IMR-90 (cell line): Measurements from ENCODE around the gene PARVB.

Experiments used
- CEBPB ChIP-seq: IDR thresholded peaks from 2 replicates; pipeline ENCODE4 v1.6.1; 2012; ENCODE audit warnings: low read depth, low read length, improper control_type of control experiment
- CHD1 ChIP-seq: IDR thresholded peaks from 2 replicates; pipeline ENCODE4 v1.6.1; 2012; ENCODE audit warnings: low read depth, low read length, improper control_type of control experiment
- FOS ChIP-seq: fragments of 150-350 bp; IDR thresholded peaks from 2 replicates; pipeline ENCODE4 v1.6.1; 2016; ENCODE audit warnings: low read depth, low read length
- MAFK ChIP-seq: IDR thresholded peaks from 2 replicates; pipeline ENCODE4 v1.6.1; 2012; ENCODE audit warnings: low read depth, low read length, improper control_type of control experiment
- MAZ ChIP-seq: IDR thresholded peaks from 2 replicates; pipeline ENCODE4 v1.6.1; 2012; ENCODE audit warnings: low read depth, mild to moderate bottlenecking, low read length, improper control_type of control experiment, moderate library complexity, borderline replicate concordance
- MXI1 ChIP-seq: IDR thresholded peaks from 2 replicates; pipeline ENCODE4 v1.6.1; 2012; ENCODE audit warnings: low read depth, mild to moderate bottlenecking, low read length, moderate library complexity, borderline replicate concordance
- NFE2L2 ChIP-seq: fragments of 150-350 bp; IDR thresholded peaks from 2 replicates; pipeline ENCODE4 v1.6.1; 2016; ENCODE audit warnings: low read depth, mild to moderate bottlenecking, low read length
- POLR2A ChIP-seq: IDR thresholded peaks from 2 replicates; pipeline ENCODE4 v1.6.1; 2012; ENCODE audit warnings: mild to moderate bottlenecking, low read depth, low read length
- RAD21 ChIP-seq: IDR thresholded peaks from 2 replicates; pipeline ENCODE4 v1.6.1; 2012; ENCODE audit warnings: low read length, improper control_type of control experiment
- RFX5 ChIP-seq: IDR thresholded peaks from 2 replicates; pipeline ENCODE4 v1.8.0; 2012; ENCODE audit warnings: low read depth, mild to moderate bottlenecking, low read length, moderate library complexity
- SMC3 ChIP-seq: fragments of 150-350 bp; IDR thresholded peaks from 2 replicates; pipeline ENCODE4 v1.6.1; 2016; ENCODE audit warnings: low read depth, mild to moderate bottlenecking, antibody characterized with exemption, low read length, moderate library complexity
- USF2 ChIP-seq: fragments of 150-350 bp; IDR thresholded peaks from 2 replicates; pipeline ENCODE4 v1.6.1; 2017; ENCODE audit warnings: mild to moderate bottlenecking, antibody characterized with exemption, low read length, low read depth
- TF ChIP-seq, protein P1 (sequence below): conservative IDR thresholded peaks from 2 replicates; pipeline ENCODE4 v1.5.1; 2012; ENCODE audit warnings: mild to moderate bottlenecking, low read depth, low read length, improper control_type of control experiment
- TF ChIP-seq, protein P2 (sequence below): fragments of 150-350 bp; IDR thresholded peaks from 2 replicates; pipeline ENCODE4 v1.6.1; 2016; ENCODE audit warnings: low read depth, mild to moderate bottlenecking, low read length, moderate library complexity, borderline replicate concordance

- TF ChIP-seq POLR2A = no peak
- no peak for TF ChIP-seq MXI1
- TF ChIP-seq, protein P1, sequence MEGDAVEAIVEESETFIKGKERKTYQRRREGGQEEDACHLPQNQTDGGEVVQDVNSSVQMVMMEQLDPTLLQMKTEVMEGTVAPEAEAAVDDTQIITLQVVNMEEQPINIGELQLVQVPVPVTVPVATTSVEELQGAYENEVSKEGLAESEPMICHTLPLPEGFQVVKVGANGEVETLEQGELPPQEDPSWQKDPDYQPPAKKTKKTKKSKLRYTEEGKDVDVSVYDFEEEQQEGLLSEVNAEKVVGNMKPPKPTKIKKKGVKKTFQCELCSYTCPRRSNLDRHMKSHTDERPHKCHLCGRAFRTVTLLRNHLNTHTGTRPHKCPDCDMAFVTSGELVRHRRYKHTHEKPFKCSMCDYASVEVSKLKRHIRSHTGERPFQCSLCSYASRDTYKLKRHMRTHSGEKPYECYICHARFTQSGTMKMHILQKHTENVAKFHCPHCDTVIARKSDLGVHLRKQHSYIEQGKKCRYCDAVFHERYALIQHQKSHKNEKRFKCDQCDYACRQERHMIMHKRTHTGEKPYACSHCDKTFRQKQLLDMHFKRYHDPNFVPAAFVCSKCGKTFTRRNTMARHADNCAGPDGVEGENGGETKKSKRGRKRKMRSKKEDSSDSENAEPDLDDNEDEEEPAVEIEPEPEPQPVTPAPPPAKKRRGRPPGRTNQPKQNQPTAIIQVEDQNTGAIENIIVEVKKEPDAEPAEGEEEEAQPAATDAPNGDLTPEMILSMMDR = no peak
- TF ChIP-seq RAD21 = no peak
- no peak for TF ChIP-seq SMC3
- no peak for TF ChIP-seq MAZ
- TF ChIP-seq, protein P2, sequence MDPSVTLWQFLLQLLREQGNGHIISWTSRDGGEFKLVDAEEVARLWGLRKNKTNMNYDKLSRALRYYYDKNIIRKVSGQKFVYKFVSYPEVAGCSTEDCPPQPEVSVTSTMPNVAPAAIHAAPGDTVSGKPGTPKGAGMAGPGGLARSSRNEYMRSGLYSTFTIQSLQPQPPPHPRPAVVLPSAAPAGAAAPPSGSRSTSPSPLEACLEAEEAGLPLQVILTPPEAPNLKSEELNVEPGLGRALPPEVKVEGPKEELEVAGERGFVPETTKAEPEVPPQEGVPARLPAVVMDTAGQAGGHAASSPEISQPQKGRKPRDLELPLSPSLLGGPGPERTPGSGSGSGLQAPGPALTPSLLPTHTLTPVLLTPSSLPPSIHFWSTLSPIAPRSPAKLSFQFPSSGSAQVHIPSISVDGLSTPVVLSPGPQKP = no peak
- no peak for TF ChIP-seq CEBPB
- no peak for TF ChIP-seq CHD1
- no peak for TF ChIP-seq RFX5
- no peak for TF ChIP-seq MAFK
- TF ChIP-seq NFE2L2 = no peak
- TF ChIP-seq USF2 = no peak
- no peak for TF ChIP-seq FOS
Measured at GRCh38 chr22:44088976-44089570, 65.0 kb downstream of the PARVB start.
